ENCODE data around the gene NEDD4L. TPM values are rescaled to one million over a fixed set of nuclear protein-coding genes. Genes with fewer than 3 reads are reported as not detected.

The NEDD4L gene
- total RNA-seq, 1 donor from 2014 or later: 41.4 TPM

- no peak for TF ChIP-seq CTCF (conservative IDR thresholded peaks at IDR 0.05)
- H3K4me1 Mint-ChIP-seq: peaks cover 21% of the 10 kb centered on the region
- no peak overlapping the region for H3K27ac Mint-ChIP-seq (ENCODE audit: unreplicated experiment)
These were observed 270.3 kb downstream of the NEDD4L start for GRCh38 chr18:58314284-58314683.

GRCh38 chr18:58315041-58315440 lies 271.0 kb downstream of the NEDD4L start:
- peak overlapping the region; percentile 94 for H3K27ac Mint-ChIP-seq (ENCODE audit: unreplicated experiment)
- H3K27me3 Mint-ChIP-seq (ENCODE audit: low read depth): no peaks in the 10 kb centered on the region
- H3K9me3 Mint-ChIP-seq: no peaks in the 10 kb centered on the region
- no peak overlapping the region for H3K4me3 Mint-ChIP-seq
- peaks cover 21% of the 10 kb centered on the region for H3K4me1 Mint-ChIP-seq
- no peaks in the 10 kb centered on the region for H3K36me3 Mint-ChIP-seq (ENCODE audit: low read depth)
- no peak for DNase-seq (ENCODE audit: low read depth, low spot score)
- no peak for TF ChIP-seq CTCF (conservative IDR thresholded peaks at IDR 0.05)

More at GRCh38 chr18:58314284-58314683, 270.3 kb downstream of the NEDD4L start:
- H3K4me3 Mint-ChIP-seq: no peak overlapping the region
- H3K27me3 Mint-ChIP-seq (ENCODE audit: low read depth): no peaks in the 10 kb centered on the region
- H3K36me3 Mint-ChIP-seq (ENCODE audit: low read depth): no peaks in the 10 kb centered on the region
- no peaks in the 10 kb centered on the region for H3K9me3 Mint-ChIP-seq
- DNase-seq (ENCODE audit: low read depth, low spot score): no peak

- Mint-ChIP-seq H3K4me1 (peaks cover 21% of the 10 kb centered on the region), H3K4me3 (no peak overlapping the region), H3K27me3 (ENCODE audit: low read depth) (no peaks in the 10 kb centered on the region), H3K27ac (ENCODE audit: unreplicated experiment) (peak overlapping the region; percentile 51), H3K36me3 (ENCODE audit: low read depth) (no peaks in the 10 kb centered on the region), H3K9me3 (no peaks in the 10 kb centered on the region)
- DNase-seq (ENCODE audit: low read depth, low spot score): no peak
- no peak for TF ChIP-seq CTCF (conservative IDR thresholded peaks at IDR 0.05)
These were observed 271.8 kb downstream of the NEDD4L start for GRCh38 chr18:58315739-58316215.

- H3K27me3 Mint-ChIP-seq (ENCODE audit: low read depth): no peaks in the 10 kb centered on the region
- H3K9me3 Mint-ChIP-seq: no peaks in the 10 kb centered on the region
- no peak overlapping the region for H3K27ac Mint-ChIP-seq (ENCODE audit: unreplicated experiment)
- no peaks in the 10 kb centered on the region for H3K36me3 Mint-ChIP-seq (ENCODE audit: low read depth)
- no peak overlapping the region for H3K4me3 Mint-ChIP-seq
- peaks cover 21% of the 10 kb centered on the region for H3K4me1 Mint-ChIP-seq
- TF ChIP-seq CTCF (conservative IDR thresholded peaks at IDR 0.05): no peak
- DNase-seq (ENCODE audit: low read depth, low spot score): no peak
These were observed 272.6 kb downstream of the NEDD4L start for GRCh38 chr18:58316396-58317342.

- TF ChIP-seq CTCF (conservative IDR thresholded peaks at IDR 0.05): no peak
- Mint-ChIP-seq H3K27me3 (ENCODE audit: low read depth) (no peaks in the 10 kb centered on the region), H3K4me1 (peaks cover 22% of the 10 kb centered on the region), H3K27ac (ENCODE audit: unreplicated experiment) (no peak overlapping the region), H3K36me3 (ENCODE audit: low read depth) (peaks cover 2% of the 10 kb centered on the region), H3K4me3 (no peak overlapping the region), H3K9me3 (no peaks in the 10 kb centered on the region)
- no peak for DNase-seq (ENCODE audit: low read depth, low spot score)
These were observed 275.7 kb downstream of the NEDD4L start for GRCh38 chr18:58319719-58320118.
